Measurements from ENCODE around the gene VWCE.
A peak's percentile ranks its signal among the peaks of the same experiment; 100 is the strongest.

VWCE gene

GRCh38 chr11:61280883-61281580 lies 14.1 kb downstream of the VWCE start:
- DNase-seq (ENCODE audit: low spot score): no peak

DNA sequence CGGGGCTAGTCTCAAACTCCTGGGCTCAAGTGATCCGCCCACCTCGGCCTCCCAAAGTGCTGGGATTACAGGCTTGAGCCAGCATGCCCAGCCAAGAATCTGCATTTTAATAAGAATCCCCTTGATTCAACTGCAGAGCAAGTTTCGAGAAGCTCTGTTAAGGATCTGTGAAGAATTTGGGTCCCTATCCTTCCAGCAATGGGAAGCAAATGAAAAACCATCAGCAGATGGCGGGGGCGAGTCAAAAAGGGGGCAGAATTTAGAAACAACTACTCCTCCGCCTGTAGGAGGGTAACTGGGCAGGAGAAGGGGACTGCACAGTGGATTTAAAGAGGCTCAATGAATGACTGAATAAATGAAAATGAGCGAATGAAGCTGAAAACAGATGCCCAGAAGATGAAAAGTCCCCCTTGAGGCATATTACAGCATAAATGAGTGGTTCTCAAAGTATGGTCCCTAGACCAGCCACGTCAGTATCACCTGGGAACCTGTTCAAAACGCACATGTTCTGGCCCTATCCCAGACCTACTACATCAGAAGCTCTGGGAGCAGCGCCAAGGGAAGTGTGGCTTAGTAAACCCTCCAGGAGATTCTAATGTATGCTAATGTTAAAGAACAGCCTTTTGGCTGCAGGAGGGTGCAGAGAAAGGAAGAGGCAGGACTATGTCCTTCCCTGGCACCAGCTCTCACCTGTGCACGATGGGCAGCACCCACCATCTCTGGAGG lies 15.0 kb downstream of the VWCE start:
- no peak for DNase-seq (ENCODE audit: low spot score)

DNA sequence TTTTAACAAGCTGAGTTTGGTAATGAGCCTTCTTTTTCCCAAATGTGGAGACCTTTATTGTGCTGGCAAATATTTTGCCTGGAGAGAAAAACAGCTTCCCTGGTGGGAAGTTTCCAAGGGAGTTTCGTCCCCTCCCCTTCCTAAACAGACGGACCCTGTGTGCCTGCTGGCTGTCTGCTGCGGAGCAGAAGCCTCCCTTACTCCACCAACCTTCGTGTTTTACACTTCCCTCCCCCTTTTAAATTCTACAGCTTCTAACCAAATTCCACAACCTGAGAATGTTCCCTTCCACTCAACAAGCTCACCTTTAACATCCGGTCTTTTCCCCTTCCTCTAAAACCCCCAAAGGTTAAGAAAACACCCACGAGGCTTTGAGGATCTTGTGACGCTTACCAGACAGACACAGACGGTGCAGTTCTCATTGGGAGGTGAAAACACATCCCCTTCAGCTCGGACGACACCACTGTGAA lies 17.1 kb downstream of the VWCE start:
- DNase-seq (ENCODE audit: low spot score): no peak

GRCh38 chr11:61277186-61278000 lies 17.7 kb downstream of the VWCE start:
- no peak for DNase-seq (ENCODE audit: low spot score)

- no peak for DNase-seq (ENCODE audit: low spot score)
These were observed 19.9 kb downstream of the VWCE start for GRCh38 chr11:61275191-61275590.

- no peak for DNase-seq (ENCODE audit: low spot score)
These were observed 21.0 kb downstream of the VWCE start for GRCh38 chr11:61274084-61274483.

GRCh38 chr11:61273178-61274078 lies 21.7 kb downstream of the VWCE start:
- DNase-seq (ENCODE audit: low spot score): peak; percentile 50

- no peak for DNase-seq (ENCODE audit: low spot score)
These were observed 22.4 kb downstream of the VWCE start for GRCh38 chr11:61272731-61273130.

DNA sequence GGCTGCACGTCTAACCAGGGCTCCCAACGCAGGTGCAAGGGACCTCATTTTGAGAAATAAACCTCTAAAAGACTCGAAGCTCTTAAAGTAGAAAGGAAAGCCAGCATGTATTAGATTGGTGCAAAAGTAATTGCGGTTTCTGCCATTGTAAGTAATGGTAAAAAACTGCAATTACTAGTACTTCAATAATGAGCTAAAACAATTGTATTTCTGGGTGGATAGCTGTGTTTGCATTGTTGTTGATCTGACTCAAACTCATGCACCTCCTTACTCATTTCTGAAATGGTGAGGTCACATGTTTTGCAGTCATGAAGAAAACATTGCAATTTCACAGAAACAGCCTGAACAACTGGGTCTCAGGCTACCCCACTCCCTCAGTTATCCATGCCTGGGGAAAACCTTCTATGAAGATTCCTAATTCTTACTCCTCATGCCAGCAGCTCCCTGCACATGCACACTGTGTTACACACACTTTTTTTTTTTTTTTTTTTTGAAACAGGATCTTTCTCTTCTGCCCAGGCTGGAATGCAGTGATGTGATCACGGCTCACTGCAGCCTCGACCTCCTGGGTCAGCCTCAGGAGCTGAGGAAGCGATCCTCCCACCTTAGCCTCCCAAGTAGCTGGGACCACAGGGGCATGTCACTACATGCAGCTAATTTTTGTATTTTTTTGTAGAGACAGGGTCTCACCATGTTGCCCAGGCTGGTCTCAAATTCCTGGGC lies 24.6 kb downstream of the VWCE start:
- DNase-seq (ENCODE audit: low spot score): no peak

DNA sequence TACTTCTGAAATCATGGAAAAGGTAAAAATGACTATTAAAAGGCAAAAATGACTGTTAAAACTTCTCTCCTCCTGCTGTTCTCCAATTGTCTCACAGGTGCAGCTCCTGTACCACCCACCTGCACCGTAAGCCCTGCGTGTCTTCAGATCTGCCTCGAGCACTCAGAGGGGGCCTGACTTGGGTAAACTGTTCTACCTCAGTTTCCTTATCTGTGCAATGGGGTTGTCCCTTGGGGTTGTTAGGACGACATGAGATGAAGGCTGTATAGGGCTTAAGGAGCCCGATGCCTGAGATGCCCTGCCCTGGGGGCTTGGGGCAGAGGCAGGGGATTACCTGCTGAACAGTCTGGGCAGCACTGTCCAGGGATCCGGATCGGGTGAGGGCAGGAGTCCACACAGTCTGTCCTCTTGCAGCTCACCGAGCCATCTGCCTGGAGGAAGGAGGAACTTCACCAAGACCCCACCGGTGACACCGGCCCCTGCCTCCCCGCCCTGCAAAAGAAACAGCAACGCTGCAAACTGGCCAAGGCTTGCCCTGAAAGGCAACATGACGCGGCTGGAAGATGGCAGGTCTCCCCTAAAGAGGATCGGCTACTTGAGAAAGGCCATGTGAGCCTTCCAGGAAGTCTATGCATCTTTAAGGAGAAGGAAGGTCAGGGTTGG lies 26.4 kb downstream of the VWCE start:
- DNase-seq (ENCODE audit: low spot score): no peak

DNA sequence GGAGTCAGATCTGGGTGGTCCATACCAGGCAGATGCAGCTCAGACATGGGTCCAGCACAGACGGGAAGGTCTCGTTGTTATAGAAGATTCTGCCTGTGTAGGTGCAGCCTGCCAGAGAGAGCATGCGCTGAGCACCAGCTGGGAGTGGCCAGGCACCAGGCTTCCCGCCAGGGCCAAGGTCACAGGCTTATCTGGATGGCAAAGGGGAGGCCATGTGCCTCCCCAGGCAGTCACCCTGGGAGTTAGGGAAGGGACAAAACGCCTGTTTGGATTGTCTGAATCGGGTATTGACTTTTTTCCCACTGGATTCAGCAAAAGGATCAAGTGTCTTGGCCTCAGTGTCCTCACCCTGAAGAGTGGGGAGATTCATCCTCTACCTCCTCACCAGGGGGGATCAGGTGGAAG lies 27.7 kb downstream of the VWCE start:
- DNase-seq (ENCODE audit: low spot score): no peak

- no peak for DNase-seq (ENCODE audit: low spot score)
These were observed 28.5 kb downstream of the VWCE start for GRCh38 chr11:61266602-61267001.

GRCh38 chr11:61265357-61265756 lies 29.8 kb downstream of the VWCE start:
- DNase-seq (ENCODE audit: low spot score): no peak

- no peak for DNase-seq (ENCODE audit: low spot score)
These were observed 30.3 kb downstream of the VWCE start for GRCh38 chr11:61264795-61265194.

DNA sequence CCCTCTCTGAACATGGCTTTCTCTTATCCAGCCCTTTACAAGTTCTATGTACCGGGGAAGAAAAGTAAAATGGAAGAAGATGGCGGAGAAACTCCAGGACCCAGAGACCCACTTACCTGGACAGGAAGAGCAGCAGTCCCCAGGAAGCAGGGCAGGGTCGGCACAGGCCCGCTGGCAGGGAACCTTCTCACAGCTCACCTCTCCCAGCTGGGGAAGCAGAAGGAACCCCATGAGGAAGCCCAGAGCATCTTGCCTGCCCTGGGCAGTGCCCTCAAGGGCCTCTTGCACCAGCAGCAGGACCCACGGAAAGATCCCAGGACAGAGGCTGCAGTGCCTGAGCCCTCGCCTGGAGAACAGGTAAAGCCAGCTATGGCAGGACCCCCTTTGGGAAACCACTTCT lies 30.7 kb downstream of the VWCE start:
- DNase-seq (ENCODE audit: low spot score): no peak

GRCh38 chr11:61259363-61259762 lies 35.8 kb downstream of the VWCE start:
- DNase-seq (ENCODE audit: low spot score): no peak

DNA sequence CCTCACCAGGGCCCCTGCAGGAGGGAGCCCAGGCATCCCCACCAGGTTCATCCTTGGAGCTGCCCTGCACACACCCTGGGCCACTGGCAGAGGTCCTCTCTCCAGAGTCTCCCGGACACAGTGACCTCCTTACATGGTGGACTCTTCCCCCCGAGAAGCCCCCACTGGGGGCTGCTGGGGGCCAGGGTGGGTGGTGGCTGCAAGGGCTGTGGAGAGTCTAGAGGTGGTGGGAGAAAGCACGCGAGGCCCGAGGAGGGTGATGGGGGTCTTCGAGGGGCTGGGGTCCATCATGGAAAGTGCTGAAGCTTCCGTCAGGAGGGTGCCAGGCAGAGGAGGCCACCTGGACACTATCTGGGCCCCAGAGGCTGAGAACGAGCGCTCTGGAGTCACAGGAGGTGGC lies 36.6 kb downstream of the VWCE start:
- DNase-seq (ENCODE audit: low spot score): no peak

DNA sequence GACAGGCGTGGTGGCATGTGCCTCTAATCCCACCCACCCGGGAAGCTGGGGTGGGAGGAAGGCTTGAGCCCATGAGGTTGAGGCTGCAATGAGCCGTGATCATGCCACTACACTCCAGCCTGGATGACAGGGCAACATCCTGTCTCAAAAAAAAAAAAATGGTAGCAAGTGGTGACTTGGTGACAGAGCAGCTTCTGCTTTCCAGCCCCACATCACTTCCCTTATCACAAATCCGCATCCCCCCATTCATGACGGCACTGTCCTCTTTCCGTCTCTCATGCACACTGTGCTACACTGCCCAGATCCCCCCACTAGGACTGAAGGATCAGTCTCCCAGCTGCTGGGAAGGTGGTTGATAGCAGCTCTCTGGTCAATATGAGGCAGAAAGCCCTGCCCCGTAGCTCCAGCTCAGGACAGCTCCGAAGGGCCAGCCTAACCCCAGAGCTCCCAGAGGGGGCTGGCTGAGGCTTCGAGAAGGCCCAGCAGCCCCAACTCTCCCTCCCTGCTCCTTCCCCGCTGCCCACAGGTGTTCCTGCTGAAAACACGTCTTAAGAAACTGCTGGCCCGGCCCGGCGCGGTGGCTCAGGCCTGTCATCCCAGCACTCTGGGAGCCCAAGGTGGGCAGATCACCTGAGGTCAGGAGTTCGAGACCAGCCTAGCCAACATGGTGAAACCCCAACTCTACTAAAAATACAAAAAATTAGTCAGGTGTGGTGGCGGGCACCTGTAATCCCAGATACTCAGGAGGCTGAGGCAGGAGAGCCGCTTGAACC lies 38.2 kb downstream of the VWCE start:
- no peak for DNase-seq (ENCODE audit: low spot score)

GRCh38 chr11:61254403-61255025 lies 40.6 kb downstream of the VWCE start:
- DNase-seq (ENCODE audit: low spot score): peak; percentile 93
